Measurements from ENCODE around the gene NPFF. TPM values are rescaled to one million over a fixed set of nuclear protein-coding genes. Genes with fewer than 3 reads are reported as not detected.

Gene NPFF, protein sequence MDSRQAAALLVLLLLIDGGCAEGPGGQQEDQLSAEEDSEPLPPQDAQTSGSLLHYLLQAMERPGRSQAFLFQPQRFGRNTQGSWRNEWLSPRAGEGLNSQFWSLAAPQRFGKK
- total RNA-seq (2021) = 0.57 to 0.80 TPM (median 0.59 TPM) in 3 replicates
- Bru-seq, nascent RNA = percentile 51 among the genes with signal in this experiment
- long read RNA-seq, experiment 1 = 0 reads
- long read RNA-seq, experiment 2, partial matches to known transcripts = 0 of 1 reads
- long read RNA-seq, experiment 2, other reads (novel, unspliced or antisense) = 1 of 1 reads
- long read RNA-seq, experiment 3 = 0 reads

DNA sequence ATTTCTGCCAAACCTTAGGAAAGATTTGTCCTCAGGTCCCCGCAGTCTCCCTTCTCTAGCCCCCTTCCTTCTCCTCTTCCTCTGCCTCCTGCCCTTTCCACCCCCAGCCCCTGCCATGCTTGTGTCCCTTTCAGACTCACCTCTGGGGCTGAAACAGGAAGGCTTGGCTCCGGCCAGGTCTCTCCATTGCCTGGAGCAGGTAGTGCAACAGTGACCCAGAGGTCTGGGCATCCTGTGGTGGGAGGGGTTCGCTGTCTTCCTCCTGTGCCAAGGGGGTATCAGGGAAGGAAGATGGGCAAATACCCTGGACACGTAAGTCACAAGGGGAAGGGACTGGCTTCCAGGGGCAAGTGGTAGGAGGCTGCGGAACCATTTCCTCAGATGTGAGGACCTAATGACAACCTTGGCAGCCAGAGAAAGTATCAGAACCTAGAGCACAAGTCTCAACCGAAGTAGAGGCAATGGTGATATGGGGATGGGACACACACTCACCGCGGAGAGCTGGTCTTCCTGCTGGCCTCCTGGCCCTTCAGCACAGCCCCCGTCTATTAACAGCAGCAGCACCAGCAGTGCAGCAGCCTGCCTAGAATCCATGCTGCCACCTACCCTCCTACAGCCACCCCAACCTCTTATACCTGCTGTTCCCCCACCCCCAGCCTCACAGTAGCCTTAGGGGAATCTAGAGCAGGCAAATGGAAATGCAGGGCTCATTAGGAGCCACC lies at the start of gene NPFF:
TSS of gene NPFF (minus strand) at position 604 of the 722 bp plus-strand sequence. CDS start at position 594, 10 bp downstream.
- ChIA-PET POLR2A (no interaction called here), CTCF (interaction anchor here (0.7 to 6.8 kb wide), 4 partner anchors 8 to 180 kb away, joined by 3 to 99 read pairs (median 11); no protein-coding TSS in a partner anchor)
- H3K4me1 Mint-ChIP-seq = peaks cover 6% of the 10 kb centered on the region
- H3K4me3 Mint-ChIP-seq = no peak within 1 kb of the TSS
- peak; percentile 7; the same call in 1 of the 2 replicates for ATAC-seq
- H3K27me3 Mint-ChIP-seq (ENCODE audit: low read depth) = no peaks in the 10 kb centered on the region
- no peaks in the 10 kb centered on the region for H3K9me3 Mint-ChIP-seq
- H3K36me3 Mint-ChIP-seq = peaks cover 21% of the 10 kb centered on the region
- H3K27ac Mint-ChIP-seq = peak within 1 kb of the TSS; percentile 49; the same call in 1 of the 2 replicates
- TF ChIP-seq ESRRA (CRISPR knock-in tag; IDR thresholded peaks at IDR 0.05; ENCODE audit: borderline replicate concordance) = no peak
- no peak for TF ChIP-seq NR2C2 (CRISPR knock-in tag; IDR thresholded peaks at IDR 0.05)
- TF ChIP-seq GABPB1 (CRISPR knock-in tag; IDR thresholded peaks at IDR 0.05) = no peak
- TF ChIP-seq, protein P1, sequence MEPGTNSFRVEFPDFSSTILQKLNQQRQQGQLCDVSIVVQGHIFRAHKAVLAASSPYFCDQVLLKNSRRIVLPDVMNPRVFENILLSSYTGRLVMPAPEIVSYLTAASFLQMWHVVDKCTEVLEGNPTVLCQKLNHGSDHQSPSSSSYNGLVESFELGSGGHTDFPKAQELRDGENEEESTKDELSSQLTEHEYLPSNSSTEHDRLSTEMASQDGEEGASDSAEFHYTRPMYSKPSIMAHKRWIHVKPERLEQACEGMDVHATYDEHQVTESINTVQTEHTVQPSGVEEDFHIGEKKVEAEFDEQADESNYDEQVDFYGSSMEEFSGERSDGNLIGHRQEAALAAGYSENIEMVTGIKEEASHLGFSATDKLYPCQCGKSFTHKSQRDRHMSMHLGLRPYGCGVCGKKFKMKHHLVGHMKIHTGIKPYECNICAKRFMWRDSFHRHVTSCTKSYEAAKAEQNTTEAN (CRISPR knock-in tag; IDR thresholded peaks at IDR 0.05) = no peak
- TF ChIP-seq, protein P2, sequence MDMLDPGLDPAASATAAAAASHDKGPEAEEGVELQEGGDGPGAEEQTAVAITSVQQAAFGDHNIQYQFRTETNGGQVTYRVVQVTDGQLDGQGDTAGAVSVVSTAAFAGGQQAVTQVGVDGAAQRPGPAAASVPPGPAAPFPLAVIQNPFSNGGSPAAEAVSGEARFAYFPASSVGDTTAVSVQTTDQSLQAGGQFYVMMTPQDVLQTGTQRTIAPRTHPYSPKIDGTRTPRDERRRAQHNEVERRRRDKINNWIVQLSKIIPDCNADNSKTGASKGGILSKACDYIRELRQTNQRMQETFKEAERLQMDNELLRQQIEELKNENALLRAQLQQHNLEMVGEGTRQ (CRISPR knock-in tag; IDR thresholded peaks at IDR 0.05) = no peak
- TF ChIP-seq, protein P3, sequence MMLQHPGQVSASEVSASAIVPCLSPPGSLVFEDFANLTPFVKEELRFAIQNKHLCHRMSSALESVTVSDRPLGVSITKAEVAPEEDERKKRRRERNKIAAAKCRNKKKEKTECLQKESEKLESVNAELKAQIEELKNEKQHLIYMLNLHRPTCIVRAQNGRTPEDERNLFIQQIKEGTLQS (CRISPR knock-in tag; conservative IDR thresholded peaks at IDR 0.05) = no peak
- TF ChIP-seq ZNF121 (CRISPR knock-in tag; IDR thresholded peaks at IDR 0.05) = no peak
- TF ChIP-seq, protein P4, sequence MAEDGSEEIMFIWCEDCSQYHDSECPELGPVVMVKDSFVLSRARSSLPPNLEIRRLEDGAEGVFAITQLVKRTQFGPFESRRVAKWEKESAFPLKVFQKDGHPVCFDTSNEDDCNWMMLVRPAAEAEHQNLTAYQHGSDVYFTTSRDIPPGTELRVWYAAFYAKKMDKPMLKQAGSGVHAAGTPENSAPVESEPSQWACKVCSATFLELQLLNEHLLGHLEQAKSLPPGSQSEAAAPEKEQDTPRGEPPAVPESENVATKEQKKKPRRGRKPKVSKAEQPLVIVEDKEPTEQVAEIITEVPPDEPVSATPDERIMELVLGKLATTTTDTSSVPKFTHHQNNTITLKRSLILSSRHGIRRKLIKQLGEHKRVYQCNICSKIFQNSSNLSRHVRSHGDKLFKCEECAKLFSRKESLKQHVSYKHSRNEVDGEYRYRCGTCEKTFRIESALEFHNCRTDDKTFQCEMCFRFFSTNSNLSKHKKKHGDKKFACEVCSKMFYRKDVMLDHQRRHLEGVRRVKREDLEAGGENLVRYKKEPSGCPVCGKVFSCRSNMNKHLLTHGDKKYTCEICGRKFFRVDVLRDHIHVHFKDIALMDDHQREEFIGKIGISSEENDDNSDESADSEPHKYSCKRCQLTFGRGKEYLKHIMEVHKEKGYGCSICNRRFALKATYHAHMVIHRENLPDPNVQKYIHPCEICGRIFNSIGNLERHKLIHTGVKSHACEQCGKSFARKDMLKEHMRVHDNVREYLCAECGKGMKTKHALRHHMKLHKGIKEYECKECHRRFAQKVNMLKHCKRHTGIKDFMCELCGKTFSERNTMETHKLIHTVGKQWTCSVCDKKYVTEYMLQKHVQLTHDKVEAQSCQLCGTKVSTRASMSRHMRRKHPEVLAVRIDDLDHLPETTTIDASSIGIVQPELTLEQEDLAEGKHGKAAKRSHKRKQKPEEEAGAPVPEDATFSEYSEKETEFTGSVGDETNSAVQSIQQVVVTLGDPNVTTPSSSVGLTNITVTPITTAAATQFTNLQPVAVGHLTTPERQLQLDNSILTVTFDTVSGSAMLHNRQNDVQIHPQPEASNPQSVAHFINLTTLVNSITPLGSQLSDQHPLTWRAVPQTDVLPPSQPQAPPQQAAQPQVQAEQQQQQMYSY (CRISPR knock-in tag; IDR thresholded peaks at IDR 0.05) = no peak
- TF ChIP-seq CBFB (CRISPR knock-in tag; IDR thresholded peaks at IDR 0.05; ENCODE audit: low read depth) = no peak
- TF ChIP-seq, protein P5, sequence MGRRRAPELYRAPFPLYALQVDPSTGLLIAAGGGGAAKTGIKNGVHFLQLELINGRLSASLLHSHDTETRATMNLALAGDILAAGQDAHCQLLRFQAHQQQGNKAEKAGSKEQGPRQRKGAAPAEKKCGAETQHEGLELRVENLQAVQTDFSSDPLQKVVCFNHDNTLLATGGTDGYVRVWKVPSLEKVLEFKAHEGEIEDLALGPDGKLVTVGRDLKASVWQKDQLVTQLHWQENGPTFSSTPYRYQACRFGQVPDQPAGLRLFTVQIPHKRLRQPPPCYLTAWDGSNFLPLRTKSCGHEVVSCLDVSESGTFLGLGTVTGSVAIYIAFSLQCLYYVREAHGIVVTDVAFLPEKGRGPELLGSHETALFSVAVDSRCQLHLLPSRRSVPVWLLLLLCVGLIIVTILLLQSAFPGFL (CRISPR knock-in tag; IDR thresholded peaks at IDR 0.05; ENCODE audit: borderline replicate concordance) = no peak
- no peak for TF ChIP-seq ATF1 (CRISPR knock-in tag; IDR thresholded peaks at IDR 0.05)
- TF ChIP-seq, protein P6, sequence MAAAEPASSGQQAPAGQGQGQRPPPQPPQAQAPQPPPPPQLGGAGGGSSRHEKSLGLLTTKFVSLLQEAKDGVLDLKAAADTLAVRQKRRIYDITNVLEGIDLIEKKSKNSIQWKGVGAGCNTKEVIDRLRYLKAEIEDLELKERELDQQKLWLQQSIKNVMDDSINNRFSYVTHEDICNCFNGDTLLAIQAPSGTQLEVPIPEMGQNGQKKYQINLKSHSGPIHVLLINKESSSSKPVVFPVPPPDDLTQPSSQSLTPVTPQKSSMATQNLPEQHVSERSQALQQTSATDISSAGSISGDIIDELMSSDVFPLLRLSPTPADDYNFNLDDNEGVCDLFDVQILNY (CRISPR knock-in tag; IDR thresholded peaks at IDR 0.05) = no peak
- DNase-seq (ENCODE audit: low spot score) = no peak
